ENCODE data around the gene PRL.

Gene PRL

GRCh38 chr6:22290045-22290444, 6.8 kb downstream of the PRL start:
- no peak for DNase-seq

- DNase-seq: no peak
These were observed 8.1 kb downstream of the PRL start for GRCh38 chr6:22288721-22289120.

DNA sequence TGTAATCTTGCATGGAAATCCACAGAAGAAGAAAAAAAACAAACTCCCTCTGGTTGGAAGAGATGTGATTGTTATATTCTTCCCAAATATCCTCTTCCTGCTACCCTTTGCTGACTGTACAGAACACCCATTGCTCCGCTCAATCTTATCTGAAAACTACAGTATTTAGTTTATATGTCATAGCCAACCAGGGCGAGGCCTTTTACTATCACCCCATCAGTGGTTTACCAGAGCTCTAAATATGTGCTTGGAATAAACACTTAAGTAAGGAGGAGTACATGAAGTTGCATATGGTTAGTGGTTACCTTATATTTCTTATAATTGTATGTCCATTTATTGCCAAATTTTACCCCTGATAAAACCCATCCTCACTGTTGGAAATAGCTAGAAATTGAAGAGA, 12.2 kb downstream of the PRL start:
- DNase-seq: no peak

GRCh38 chr6:22281341-22282085, 15.3 kb downstream of the PRL start:
- no peak for DNase-seq

GRCh38 chr6:22279427-22279826, 17.4 kb downstream of the PRL start:
- no peak for DNase-seq

- no peak for DNase-seq
These were observed 25.8 kb downstream of the PRL start for GRCh38 chr6:22271081-22271480.

DNA sequence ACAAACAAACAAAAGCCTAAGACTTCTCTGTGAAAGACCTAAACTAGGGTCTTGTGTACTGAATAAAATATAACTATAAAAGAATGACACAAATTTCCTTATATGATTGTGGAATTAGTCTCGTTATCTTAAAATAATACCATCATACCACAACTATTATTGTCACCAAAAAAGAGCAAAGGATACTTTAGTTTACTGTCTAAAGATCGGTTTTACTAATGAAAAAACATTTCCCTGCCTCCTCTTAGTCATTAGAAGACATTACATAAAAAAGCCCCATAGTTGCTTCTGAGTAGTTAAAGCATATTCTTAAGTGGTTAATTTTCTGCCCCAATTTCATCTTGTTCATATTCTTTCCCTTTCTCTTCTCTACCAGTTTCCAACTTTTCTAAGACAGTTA, 33.1 kb downstream of the PRL start:
- no peak for DNase-seq

GRCh38 chr6:22254886-22255285, 42.0 kb downstream of the PRL start:
- no peak for DNase-seq

- DNase-seq: no peak
These were observed 42.7 kb downstream of the PRL start for GRCh38 chr6:22253955-22254655.

DNA sequence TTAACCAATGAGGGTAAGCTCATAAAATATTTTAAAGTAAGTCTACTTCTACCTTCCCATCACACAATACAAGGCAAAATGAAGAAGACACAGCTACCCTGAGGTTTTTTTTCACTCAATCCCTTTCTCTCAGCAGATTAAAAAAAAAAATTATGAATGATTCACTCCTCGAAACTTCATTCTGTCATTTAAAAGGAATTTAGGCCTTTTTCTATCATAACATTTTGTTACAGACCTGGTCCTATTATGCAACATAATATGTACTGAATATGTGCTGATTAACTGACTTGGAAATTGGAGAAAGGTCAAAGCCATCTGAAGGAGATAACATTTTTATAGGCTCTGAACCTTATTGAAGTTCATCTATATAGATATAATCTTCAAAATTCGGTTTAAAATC, 45.5 kb downstream of the PRL start:
- DNase-seq: no peak

GRCh38 chr6:22250486-22250885, 46.4 kb downstream of the PRL start:
- DNase-seq: no peak

DNA sequence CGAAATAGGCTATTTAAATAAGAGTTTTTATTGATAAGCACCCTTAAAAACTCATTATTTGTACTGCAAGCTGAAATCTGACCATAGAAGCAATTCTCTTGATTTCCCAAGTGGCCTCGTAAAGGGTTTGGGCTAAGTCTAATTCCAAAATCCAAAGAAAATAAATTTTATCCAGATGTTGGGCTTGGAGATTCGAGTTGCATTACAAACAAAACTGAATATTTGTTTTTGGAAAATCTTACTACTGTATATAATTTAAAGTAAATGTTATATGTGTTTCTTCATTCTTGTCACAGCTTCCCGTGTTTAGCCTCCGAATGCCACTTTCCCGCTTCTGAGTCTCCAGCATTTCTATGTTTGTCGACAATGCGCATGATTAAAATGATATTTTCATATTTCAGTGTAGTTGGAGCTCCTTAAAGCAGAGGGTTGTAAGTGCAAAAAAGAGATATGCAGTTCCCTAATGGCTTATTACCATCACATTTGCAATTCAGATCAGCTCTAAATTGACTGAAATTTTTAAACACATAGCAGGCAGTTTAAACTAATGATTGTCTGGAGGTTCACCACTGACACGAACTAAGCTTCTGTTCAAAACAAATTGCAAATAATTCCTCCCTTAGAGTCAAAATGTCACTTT, 47.0 kb downstream of the PRL start:
- DNase-seq: no peak

DNA sequence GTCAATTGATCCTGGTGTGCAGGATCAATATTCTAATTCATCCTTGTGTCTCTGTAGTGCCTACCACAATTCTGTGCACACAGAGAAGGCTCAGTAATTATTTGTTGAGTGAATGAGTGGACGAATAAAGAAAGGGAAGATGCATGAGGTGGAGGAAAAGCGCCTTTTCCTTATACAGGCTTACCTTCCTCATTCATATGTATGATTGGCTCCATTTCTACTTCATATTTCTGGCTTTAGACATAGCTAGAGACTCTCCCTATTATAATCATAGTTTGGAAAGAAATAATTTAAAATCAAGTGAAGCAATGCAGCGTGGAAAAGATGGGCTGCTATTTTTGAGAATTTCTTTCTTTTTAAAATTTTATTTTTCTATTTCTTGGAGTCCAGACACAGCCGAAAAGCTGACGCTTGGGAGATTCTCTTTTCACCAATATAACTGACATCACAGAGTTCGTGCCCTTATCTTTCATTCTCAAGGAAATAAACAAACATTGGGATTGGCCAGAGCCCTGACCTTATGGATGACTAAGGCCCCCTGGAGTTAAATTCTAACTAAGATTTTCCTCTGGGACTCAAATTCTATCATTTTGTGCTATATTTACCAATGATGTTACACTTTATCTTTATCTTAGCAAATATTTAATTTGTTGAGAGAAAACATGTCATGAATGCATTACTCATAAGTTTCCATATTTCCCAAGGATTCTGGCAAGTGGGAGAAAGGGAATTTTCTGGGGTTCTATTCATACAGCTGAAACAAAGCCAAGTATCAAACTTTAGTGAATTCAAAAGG, 48.1 kb downstream of the PRL start:
- no peak for DNase-seq

GRCh38 chr6:22247916-22248482, 48.8 kb downstream of the PRL start:
- no peak for DNase-seq

- DNase-seq: no peak
These were observed 56.8 kb downstream of the PRL start for GRCh38 chr6:22240025-22240424.

DNA sequence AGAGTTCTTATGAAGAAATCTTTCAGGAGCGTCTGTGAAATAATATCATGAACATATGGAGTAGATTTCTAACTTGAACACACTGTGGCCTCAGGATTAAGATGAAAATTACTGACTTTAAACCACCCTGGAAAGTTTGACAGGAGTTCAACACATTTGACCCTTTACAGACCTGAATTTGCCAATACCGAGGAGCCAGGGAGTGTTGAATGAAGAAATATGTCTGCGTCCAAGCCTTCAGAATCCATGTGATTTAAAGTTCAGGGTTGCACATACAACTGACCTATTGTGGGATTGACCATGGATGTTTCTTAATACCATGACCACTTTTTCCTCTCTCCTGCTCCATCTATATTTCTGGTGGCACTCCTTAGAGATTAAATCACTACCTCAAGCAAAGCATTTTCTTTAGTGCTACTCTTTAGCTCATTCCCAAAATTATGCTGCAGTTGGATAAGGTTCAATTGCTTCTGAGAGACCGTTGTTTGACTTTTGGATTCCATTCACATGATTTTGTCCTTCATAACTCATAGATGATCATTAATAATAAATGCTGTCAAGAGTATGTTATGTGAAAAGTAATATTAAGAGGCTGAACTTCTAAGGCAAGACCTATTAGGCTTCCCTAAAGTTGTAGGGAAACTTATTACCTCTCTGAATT, 57.4 kb downstream of the PRL start:
- no peak for DNase-seq

DNA sequence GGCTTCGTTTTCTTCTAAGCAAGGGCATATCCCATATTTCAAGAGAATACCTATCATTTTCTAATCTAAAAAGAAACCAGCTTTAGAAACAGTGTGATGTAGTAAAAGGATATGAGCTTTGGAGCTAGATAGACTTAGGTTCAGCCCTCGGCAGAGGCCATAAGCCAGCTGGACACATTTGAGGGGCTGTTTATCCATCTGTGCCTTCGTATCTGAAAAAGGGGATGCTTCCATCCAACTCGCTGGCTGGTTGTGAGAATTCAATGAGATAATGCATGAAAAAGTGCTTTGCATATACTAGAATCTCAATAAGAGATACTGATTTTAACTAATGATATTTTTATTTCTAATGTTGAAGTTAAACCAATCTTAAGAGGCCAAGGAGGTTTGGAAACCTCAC, 58.0 kb downstream of the PRL start:
- no peak for DNase-seq

DNA sequence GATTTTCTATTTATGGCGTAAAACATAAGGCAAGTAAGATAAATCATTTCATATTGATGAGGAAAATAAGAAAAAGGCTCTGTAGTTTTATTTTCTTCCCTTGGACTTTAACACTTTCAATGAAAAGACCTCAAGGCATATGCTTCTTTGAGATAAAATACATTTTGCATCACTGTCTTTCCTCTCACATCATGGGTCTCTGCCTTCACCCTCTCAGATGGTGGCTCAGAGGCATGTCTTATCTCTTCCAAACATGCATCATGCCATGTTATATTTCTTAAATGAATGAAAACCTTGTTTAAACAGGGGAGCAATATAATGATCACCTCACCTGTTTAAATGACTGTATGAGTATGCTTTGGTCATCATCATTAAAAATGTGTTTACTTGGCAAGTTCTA, 59.3 kb downstream of the PRL start:
- no peak for DNase-seq
